ENCODE results near the gene RNF31.

DNA sequence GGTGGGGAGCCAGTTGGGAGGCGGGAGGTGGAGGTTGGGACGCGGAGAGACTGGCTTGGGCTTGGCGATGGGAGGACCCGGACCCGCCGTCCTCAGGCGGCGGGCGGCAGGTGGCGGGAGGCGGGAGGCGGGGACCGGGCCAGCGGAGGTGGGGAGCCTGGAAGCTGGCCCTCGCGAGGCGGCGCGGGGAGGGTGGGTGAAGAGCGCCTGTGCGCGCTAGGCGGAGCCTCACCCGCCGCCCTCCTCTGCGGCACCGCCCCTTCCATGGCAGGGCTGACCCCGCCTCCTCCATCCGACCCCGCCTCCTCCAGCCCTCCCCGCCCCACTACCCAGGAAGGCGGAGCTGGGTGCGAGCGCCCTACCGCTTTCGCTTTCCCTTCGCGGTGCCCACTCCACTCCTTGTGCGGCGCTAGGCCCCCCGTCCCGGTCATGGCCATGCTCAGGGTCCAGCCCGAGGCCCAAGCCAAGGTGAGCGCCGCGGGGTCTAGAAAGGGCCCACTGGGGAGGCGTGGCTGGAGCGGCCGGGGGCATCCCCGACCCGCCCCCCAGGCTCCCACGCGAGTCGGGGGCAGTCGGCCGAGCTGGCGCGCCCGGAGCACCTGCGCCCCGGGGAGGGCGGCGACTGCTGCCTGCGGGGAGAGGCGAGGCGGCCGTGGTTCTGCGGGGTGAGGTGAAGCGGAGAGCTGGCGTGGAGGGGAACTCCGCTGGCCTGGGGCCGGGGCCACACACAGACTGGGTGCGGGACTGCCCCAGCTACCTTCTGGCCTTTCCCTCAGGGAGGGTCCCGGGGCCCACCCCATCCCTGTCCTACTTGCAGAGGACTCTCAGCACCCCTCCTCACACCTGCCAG, 11.2 kb upstream of the RNF31 start, which contains the start of gene PSME1:
- TF ChIP-seq CTCF (IDR thresholded peaks at IDR 0.05; ENCODE audit: low read length) (no peak), EZH2 (optimal IDR thresholded peaks at IDR 0.05; ENCODE audit: low read depth, low read length) (no peak)
